IPS-15b (cell line): ENCODE data around the gene BRINP1.

Source experiments
- H3K27me3 ChIP-seq: one replicate; pipeline ENCODE4 v1.6.1; 2013; ENCODE audit warnings: low read length; ENCODE audit not compliant: control insufficient read depth, insufficient read depth
- H3K36me3 ChIP-seq: one replicate; pipeline ENCODE4 v1.6.1; 2013; ENCODE audit warnings: low read length; ENCODE audit not compliant: control insufficient read depth, insufficient read depth
- H3K4me1 ChIP-seq: one replicate; pipeline ENCODE4 v1.6.1; 2013; ENCODE audit warnings: mild to moderate bottlenecking, low read length; ENCODE audit not compliant: control insufficient read depth, insufficient read depth
- H3K4me3 ChIP-seq: one replicate; pipeline ENCODE4 v1.5.1; 2013; ENCODE audit warnings: low read depth, low read length
- H3K9ac ChIP-seq: one replicate; pipeline ENCODE4 v1.6.1; 2013; ENCODE audit warnings: low read depth, mild to moderate bottlenecking, low read length
- H3K9me3 ChIP-seq: one replicate; pipeline ENCODE4 v1.6.1; 2013; ENCODE audit warnings: mild to moderate bottlenecking, low read length; ENCODE audit not compliant: control insufficient read depth, insufficient read depth

BRINP1 gene

DNA sequence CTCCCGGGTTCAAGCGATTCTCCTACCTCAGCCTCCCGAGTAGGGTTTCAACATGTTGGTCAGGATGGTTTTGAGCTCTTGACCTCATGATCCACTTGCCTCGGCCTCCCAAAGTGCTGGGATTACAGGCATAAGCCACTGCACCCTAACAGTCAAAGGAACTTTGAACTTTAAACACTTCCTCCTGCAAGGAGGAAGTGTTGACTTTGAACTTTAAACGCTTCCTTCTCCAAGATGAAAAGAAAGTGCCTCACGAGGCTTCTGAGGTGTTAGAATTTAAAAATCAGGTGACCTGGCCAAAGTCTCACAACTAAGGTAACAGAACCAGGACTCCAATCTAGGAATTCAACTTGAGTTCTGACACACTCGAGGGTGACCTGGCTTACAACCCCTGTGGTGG is 150.9 kb downstream of the BRINP1 start:
- Histone ChIP-seq H3K27me3 (no peaks in the 10 kb centered on the region), H3K36me3 (no peaks in the 10 kb centered on the region), H3K9ac (no peak overlapping the region)

GRCh38 chr9:119216651-119217331 is 152.4 kb downstream of the BRINP1 start:
- Histone ChIP-seq H3K4me3 (no peak overlapping the region), H3K27me3 (no peaks in the 10 kb centered on the region), H3K9me3 (no peaks in the 10 kb centered on the region), H3K36me3 (no peaks in the 10 kb centered on the region), H3K4me1 (no peaks in the 10 kb centered on the region), H3K9ac (no peak overlapping the region)

More for the DNA sequence above, 150.9 kb downstream of the BRINP1 start:
- Histone ChIP-seq H3K9me3 (no peaks in the 10 kb centered on the region), H3K4me1 (no peaks in the 10 kb centered on the region), H3K4me3 (no peak overlapping the region)

DNA sequence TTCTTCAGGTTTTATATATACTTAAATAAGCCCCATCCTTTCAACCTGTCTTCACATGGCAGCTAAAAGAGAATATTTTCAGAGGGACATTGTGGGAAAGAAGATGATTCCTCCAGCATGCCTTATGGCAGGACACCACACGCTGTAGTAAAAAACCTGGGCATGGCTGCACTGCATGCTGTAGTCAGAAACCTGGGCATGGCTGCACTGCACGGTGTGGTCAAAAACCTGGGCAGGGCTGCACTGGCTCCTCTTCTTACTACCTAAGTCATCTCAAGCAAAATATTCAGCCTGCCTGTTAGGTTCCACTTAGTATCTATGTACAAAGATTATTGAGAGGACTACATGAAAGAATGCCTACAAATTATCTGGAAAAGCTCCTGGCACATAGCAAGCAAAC is 153.6 kb downstream of the BRINP1 start:
- no peak overlapping the region for H3K4me3 ChIP-seq
- no peaks in the 10 kb centered on the region for H3K27me3 ChIP-seq
- H3K9ac ChIP-seq: no peak overlapping the region
- no peaks in the 10 kb centered on the region for H3K4me1 ChIP-seq
- H3K36me3 ChIP-seq: no peaks in the 10 kb centered on the region
- no peaks in the 10 kb centered on the region for H3K9me3 ChIP-seq

DNA sequence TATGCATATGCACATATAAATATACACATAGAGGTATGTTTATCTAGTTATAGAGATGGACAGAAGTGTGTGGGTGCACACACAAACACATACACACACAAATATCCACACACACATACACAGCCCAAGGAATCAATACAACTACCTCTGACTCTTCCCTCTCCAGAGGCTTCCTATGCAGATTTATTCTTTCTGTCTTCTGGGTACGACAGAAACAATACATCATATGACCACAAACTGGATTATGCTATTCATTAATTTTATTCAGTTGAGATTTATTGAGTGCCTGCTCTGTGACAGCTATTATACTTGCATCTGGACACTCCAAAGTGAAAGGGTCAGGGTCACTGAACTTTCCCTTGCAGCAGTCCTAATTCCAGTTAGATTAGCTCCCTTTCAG is 155.8 kb downstream of the BRINP1 start:
- Histone ChIP-seq H3K9me3 (no peaks in the 10 kb centered on the region), H3K36me3 (no peaks in the 10 kb centered on the region), H3K4me3 (no peak overlapping the region), H3K27me3 (no peaks in the 10 kb centered on the region), H3K4me1 (no peaks in the 10 kb centered on the region), H3K9ac (no peak overlapping the region)

GRCh38 chr9:119197893-119198607 is 171.2 kb downstream of the BRINP1 start:
- H3K4me3 ChIP-seq: no peak overlapping the region
- no peaks in the 10 kb centered on the region for H3K9me3 ChIP-seq
- no peaks in the 10 kb centered on the region for H3K27me3 ChIP-seq
- H3K9ac ChIP-seq: no peak overlapping the region
- H3K36me3 ChIP-seq: no peaks in the 10 kb centered on the region
- H3K4me1 ChIP-seq: peaks cover 4% of the 10 kb centered on the region

DNA sequence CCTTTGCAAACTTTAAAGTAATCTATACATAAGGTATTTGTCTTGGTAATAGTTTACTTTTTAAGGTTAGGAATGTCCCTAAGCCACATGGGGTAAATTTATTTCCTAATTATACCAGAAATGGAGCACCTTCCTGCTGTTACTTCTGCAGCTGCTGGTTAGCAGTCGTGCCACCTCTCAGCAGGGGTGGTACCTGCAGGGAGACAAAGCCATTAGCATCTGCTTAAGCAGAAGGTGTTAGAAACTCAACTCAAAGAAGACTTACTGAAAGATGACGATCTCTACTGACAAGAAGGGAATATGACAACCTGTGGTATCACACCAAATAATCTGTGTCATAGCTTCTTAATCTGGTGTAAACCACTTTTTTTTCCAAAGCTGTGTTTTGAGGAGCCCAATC is 173.7 kb downstream of the BRINP1 start:
- no peaks in the 10 kb centered on the region for H3K36me3 ChIP-seq
- no peaks in the 10 kb centered on the region for H3K27me3 ChIP-seq
- H3K4me3 ChIP-seq: no peak overlapping the region
- no peaks in the 10 kb centered on the region for H3K9me3 ChIP-seq
- H3K9ac ChIP-seq: no peak overlapping the region
- H3K4me1 ChIP-seq: peaks cover 4% of the 10 kb centered on the region

GRCh38 chr9:119185298-119185697 is 183.9 kb downstream of the BRINP1 start:
- Histone ChIP-seq H3K4me1 (no peaks in the 10 kb centered on the region), H3K9ac (no peak overlapping the region), H3K4me3 (no peak overlapping the region), H3K36me3 (no peaks in the 10 kb centered on the region), H3K27me3 (no peaks in the 10 kb centered on the region), H3K9me3 (no peaks in the 10 kb centered on the region)

DNA sequence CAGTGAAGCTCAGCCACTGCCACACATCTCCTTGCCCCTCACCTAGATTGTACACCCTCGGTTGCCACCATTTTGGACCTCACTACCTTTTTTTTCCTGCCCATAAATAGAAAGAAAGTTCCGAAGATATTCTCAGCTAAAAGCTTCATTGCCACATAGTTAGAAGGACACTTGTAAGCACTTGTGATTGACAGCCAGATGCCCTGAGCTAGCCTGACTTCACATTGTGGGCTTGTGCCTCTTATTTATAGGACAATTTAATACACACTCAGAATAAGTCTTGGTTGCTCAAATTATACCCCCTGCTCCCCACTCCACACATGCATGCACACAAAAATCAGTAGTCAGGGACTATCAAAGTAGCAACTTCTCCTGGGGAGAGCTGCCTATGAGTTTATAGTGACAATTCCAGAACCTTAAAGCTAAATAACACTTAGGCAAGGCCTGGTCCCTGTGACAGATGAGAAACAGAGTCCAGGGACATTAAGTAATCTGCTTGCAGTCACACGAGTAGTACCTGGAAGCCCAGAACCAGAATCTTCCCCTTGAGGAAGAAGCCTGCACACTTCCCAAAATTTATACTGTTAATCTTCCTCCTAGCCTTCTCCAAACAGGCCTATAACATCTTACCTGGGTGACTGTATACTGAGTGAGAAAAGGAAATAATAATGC is 184.8 kb downstream of the BRINP1 start:
- Histone ChIP-seq H3K9me3 (no peaks in the 10 kb centered on the region), H3K36me3 (no peaks in the 10 kb centered on the region), H3K27me3 (no peaks in the 10 kb centered on the region), H3K4me3 (no peak overlapping the region), H3K4me1 (no peaks in the 10 kb centered on the region), H3K9ac (no peak overlapping the region)

- Histone ChIP-seq H3K4me3 (no peak overlapping the region), H3K36me3 (no peaks in the 10 kb centered on the region), H3K9ac (no peak overlapping the region), H3K27me3 (no peaks in the 10 kb centered on the region), H3K9me3 (no peaks in the 10 kb centered on the region), H3K4me1 (no peaks in the 10 kb centered on the region)
Observed at GRCh38 chr9:119181561-119181960, 187.7 kb downstream of the BRINP1 start.

DNA sequence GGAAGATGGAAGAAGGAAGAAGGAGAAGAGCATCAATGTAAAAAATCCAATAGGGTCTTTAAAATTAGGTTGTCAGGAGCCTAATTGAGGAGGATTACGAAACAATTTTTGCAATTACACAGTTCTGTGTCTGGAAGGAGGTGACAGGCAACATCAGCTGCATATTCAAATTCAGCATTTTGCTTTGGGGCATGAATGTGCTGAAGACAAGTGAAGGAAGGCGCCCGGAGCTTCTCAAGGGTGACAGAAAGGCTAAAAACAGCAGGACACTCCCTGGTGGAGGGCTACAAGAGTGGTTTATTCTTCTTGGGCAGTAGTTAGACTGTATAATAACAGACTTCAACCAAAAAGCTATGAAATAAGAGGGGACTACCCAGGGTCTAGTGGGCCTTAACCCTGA is 188.3 kb downstream of the BRINP1 start:
- no peak overlapping the region for H3K9ac ChIP-seq

DNA sequence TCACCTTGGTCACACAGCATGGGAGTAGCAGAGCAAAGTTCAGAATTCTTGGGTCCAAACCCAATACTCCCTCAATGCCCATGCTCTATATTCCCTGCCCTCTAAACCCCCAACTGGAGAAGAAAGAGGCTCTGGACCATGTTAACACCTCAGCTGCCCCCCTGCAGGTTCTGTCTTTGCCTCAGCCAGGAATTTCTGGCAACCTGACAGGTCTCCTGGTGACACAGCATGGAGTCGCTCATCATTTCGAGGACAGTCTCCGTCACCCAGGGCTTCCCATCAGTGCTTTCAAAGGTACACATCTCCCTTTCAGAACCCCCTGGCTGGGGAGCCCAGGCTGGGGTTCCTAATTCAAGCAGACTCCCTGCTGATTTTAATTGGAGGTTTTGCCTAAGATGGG is 189.5 kb downstream of the BRINP1 start:
- H3K36me3 ChIP-seq: no peaks in the 10 kb centered on the region
- no peaks in the 10 kb centered on the region for H3K27me3 ChIP-seq
- no peaks in the 10 kb centered on the region for H3K9me3 ChIP-seq
- no peak overlapping the region for H3K4me3 ChIP-seq
- H3K4me1 ChIP-seq: no peaks in the 10 kb centered on the region
- H3K9ac ChIP-seq: no peak overlapping the region

More for the DNA sequence above, 188.3 kb downstream of the BRINP1 start:
- Histone ChIP-seq H3K4me3 (no peak overlapping the region), H3K27me3 (no peaks in the 10 kb centered on the region), H3K36me3 (no peaks in the 10 kb centered on the region), H3K9me3 (no peaks in the 10 kb centered on the region), H3K4me1 (no peaks in the 10 kb centered on the region)

- H3K27me3 ChIP-seq: no peaks in the 10 kb centered on the region
Observed at GRCh38 chr9:119177196-119177595, 192.0 kb downstream of the BRINP1 start.

More at GRCh38 chr9:119177196-119177595, 192.0 kb downstream of the BRINP1 start:
- H3K9ac ChIP-seq: no peak overlapping the region
- H3K36me3 ChIP-seq: no peaks in the 10 kb centered on the region
- H3K9me3 ChIP-seq: no peaks in the 10 kb centered on the region
- H3K4me1 ChIP-seq: no peaks in the 10 kb centered on the region
- no peak overlapping the region for H3K4me3 ChIP-seq
